ENCODE measurements around the gene STRADB. TPM values are rescaled to one million over a fixed set of nuclear protein-coding genes. Genes with fewer than 3 reads are reported as not detected.

The STRADB gene
- total RNA-seq, 2 experiments from 2014 or later = 26.8 to 30.3 TPM

DNA sequence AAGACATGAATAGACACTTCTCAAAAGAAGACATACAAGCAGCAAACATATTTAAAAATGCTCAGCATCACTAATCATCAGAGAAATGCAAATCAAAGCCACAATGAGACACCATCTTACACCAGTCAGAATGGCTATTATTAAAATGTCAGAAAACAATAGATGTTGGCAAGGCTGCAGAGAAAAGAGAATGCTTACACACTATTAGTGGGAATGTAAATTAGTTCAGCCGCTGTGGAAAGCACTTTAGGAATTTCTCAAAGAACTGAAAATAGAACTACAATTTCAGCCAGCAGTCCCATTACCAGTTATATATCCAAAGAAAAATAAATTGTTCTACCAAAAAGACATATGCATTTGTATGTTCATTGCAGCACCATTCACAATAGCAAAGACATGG lies 61.7 kb downstream of the STRADB start:
- DNase-seq (no peak), ATAC-seq (no peak)
- H3K36me3 Mint-ChIP-seq (ENCODE audit: low read depth) = no peaks in the 10 kb centered on the region
- POLR2A ChIA-PET = no interaction called here
- no peaks in the 10 kb centered on the region for H3K9me3 Mint-ChIP-seq (ENCODE audit: insufficient read depth)
- H3K27me3 Mint-ChIP-seq (ENCODE audit: low read depth) = no peaks in the 10 kb centered on the region
- CTCF ChIA-PET = no interaction called here
- no peaks in the 10 kb centered on the region for H3K4me1 Mint-ChIP-seq (ENCODE audit: low read depth)
- no peak overlapping the region for H3K27ac Mint-ChIP-seq
- H3K4me3 Mint-ChIP-seq = no peak overlapping the region

- peaks cover 14% of the 10 kb centered on the region for H3K9me3 Mint-ChIP-seq (ENCODE audit: insufficient read depth)
- no peak overlapping the region for H3K27ac Mint-ChIP-seq
- no peaks in the 10 kb centered on the region for H3K36me3 Mint-ChIP-seq (ENCODE audit: low read depth)
- DNase-seq (no peak), ATAC-seq (no peak)
- H3K4me1 Mint-ChIP-seq (ENCODE audit: low read depth) = no peaks in the 10 kb centered on the region
- H3K27me3 Mint-ChIP-seq (ENCODE audit: low read depth) = no peaks in the 10 kb centered on the region
- no peak overlapping the region for H3K4me3 Mint-ChIP-seq
- ChIA-PET POLR2A (no interaction called here), CTCF (no interaction called here)
Observed at GRCh38 chr2:201515573-201516246, 64.2 kb downstream of the STRADB start.

DNA sequence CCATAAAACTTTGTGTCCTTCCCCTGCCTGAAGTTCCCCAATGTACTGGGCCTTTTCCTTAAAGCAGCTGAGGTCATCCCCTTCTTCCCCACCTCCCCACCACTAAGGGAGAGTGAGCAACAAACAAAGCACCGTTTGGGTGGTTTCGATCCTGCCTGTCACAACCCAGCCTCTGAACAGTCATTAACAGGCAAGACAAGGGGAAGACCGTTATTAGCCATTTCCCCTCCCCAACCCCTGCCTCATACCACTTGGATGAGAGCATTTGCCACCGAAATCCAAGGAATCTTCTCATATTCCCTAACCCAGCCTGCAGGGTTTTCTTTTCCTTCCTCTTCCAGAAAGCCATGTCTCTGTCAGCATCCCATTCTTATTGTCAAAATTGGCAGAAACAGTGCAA lies 65.6 kb downstream of the STRADB start:
- ATAC-seq (no peak), DNase-seq (no peak)
- Mint-ChIP-seq H3K4me3 (no peak overlapping the region), H3K9me3 (ENCODE audit: insufficient read depth) (peaks cover 14% of the 10 kb centered on the region), H3K36me3 (ENCODE audit: low read depth) (peaks cover 3% of the 10 kb centered on the region), H3K27me3 (ENCODE audit: low read depth) (no peaks in the 10 kb centered on the region), H3K27ac (no peak overlapping the region), H3K4me1 (ENCODE audit: low read depth) (no peaks in the 10 kb centered on the region)
- ChIA-PET POLR2A (no interaction called here), CTCF (interaction anchor here (1.3 kb wide), 1 partner anchor 30 kb away, joined by 3 read pairs; no protein-coding TSS in a partner anchor)

DNA sequence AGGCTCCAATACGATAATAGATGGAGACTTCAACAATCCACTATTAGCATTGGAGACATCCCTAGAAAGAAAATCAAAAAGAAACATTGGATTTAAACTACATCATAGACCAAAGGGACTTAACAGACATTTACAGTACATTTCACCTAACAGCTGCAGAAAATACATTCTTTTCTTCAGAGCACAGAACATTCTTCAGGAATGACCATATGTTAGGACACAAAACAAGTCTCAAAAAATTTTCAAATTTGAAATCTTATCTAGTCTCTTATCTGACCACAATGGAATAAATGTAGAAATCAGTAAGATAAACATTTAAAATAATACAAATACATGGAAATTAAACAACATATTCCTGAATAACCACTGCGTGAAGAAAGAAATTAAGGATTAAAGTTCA lies 68.7 kb downstream of the STRADB start:
- DNase-seq = no peak
- H3K4me1 Mint-ChIP-seq (ENCODE audit: low read depth) = peaks cover 10% of the 10 kb centered on the region
- no peaks in the 10 kb centered on the region for H3K27me3 Mint-ChIP-seq (ENCODE audit: low read depth)
- H3K27ac Mint-ChIP-seq = no peak overlapping the region
- CTCF ChIA-PET = no interaction called here
- H3K9me3 Mint-ChIP-seq (ENCODE audit: insufficient read depth) = peaks cover 21% of the 10 kb centered on the region
- H3K36me3 Mint-ChIP-seq (ENCODE audit: low read depth) = peaks cover 12% of the 10 kb centered on the region
- POLR2A ChIA-PET = no interaction called here
- no peak for ATAC-seq
- H3K4me3 Mint-ChIP-seq = no peak overlapping the region

DNA sequence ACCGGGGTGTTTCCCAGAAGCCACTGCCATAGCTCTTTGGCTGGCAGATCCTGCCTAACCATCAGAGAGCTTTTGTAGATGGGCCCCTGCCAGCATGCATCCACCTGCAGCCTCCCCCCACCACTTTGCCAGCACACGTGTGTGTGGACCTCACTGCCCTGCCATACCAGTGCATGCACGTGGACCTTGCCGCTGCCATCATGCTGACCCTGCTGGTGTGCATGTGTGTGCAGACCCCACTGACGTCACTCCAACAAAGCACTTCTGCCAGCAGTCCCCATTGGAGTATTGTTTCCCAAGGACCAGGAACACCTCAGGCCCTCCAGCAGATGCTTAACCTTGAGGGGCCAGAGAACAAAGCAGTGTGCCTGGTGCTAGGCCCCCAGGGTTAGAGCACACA lies 71.4 kb downstream of the STRADB start:
- H3K4me1 Mint-ChIP-seq (ENCODE audit: low read depth) = peaks cover 18% of the 10 kb centered on the region
- ChIA-PET POLR2A (no interaction called here), CTCF (no interaction called here)
- H3K36me3 Mint-ChIP-seq (ENCODE audit: low read depth) = peaks cover 20% of the 10 kb centered on the region
- no peak for DNase-seq
- no peaks in the 10 kb centered on the region for H3K27me3 Mint-ChIP-seq (ENCODE audit: low read depth)
- no peak overlapping the region for H3K27ac Mint-ChIP-seq
- H3K4me3 Mint-ChIP-seq = no peak overlapping the region
- no peak for ATAC-seq
- peaks cover 33% of the 10 kb centered on the region for H3K9me3 Mint-ChIP-seq (ENCODE audit: insufficient read depth)

- ChIA-PET CTCF (no interaction called here), POLR2A (no interaction called here)
- peaks cover 18% of the 10 kb centered on the region for H3K4me1 Mint-ChIP-seq (ENCODE audit: low read depth)
- no peaks in the 10 kb centered on the region for H3K27me3 Mint-ChIP-seq (ENCODE audit: low read depth)
- no peak for ATAC-seq
- H3K36me3 Mint-ChIP-seq (ENCODE audit: low read depth) = peaks cover 22% of the 10 kb centered on the region
- H3K9me3 Mint-ChIP-seq (ENCODE audit: insufficient read depth) = peaks cover 34% of the 10 kb centered on the region
- H3K4me3 Mint-ChIP-seq = no peak overlapping the region
- no peak for DNase-seq
- H3K27ac Mint-ChIP-seq = no peak overlapping the region
Observed at GRCh38 chr2:201523506-201523905, 72.0 kb downstream of the STRADB start.

Other genes with a start within 250 kb of the STRADB start
- 10 to 100 TPM; 62.7 to 63.2 TPM for gene CASP8, start 191.2 kb upstream of the STRADB start, total RNA-seq
- gene FLACC1, start 94.4 kb upstream of the STRADB start, total RNA-seq = 1 to 10 TPM; 2.8 to 3.0 TPM
- 10 to 100 TPM; 51.3 to 53.0 TPM for gene TRAK2, start 282 bp upstream of the STRADB start, total RNA-seq
- gene TMEM237, start 191.8 kb downstream of the STRADB start, total RNA-seq = 10 to 100 TPM; 24.0 TPM
- not detected for gene MPP4, start 246.9 kb downstream of the STRADB start, total RNA-seq

Data from activated CD8-positive, alpha-beta T cell treated with anti-CD3 and anti-CD28 coated beads, Interleukin-2, amount 10 ng/mL, durations not matched to agents 7 days and 5 days (primary cell).